ENCODE measurements around the gene LRRK1.

Gene LRRK1

DNA sequence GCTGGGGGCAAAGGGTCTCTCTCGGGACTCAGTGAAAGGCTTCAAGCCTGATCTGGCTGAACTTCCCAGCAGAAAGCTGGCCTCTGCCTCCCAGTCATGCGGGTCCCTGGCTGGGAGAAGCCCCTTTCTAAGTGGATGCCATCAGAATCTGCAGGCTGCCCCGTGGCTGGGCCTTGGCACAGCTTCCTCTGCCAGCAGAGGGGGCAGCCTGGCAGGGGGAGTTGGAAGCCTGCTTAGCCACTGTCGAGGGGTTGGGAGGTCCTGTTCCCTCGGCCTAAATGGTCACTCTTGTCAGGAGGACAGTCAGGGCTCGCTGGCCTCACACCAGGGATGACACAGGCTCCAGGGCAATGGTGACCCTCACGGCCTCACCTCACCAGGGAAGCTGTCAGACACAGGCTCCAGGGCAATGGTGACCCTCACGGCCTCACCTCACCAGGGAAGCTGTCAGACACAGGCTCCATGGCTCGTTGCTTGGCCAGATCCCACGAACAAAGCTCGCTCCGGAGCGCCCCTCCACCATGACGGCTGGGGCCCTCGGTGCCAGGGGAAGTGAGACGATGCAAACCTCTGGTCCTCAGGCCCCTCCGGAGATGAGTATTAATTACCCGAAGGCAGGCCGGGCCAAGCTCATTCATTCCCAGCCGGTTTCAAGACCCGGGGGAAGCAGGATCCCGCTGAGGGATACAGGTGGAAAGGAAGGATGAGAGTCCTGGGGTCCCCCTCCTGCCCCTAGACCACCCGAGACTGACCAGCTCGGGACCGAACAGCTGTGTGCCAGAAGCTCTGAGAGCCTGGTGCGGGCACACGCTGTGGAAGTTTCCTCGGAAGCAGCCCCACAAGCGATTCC lies 181.7 kb downstream of the LRRK1 start:
- no peak for DNase-seq

DNA sequence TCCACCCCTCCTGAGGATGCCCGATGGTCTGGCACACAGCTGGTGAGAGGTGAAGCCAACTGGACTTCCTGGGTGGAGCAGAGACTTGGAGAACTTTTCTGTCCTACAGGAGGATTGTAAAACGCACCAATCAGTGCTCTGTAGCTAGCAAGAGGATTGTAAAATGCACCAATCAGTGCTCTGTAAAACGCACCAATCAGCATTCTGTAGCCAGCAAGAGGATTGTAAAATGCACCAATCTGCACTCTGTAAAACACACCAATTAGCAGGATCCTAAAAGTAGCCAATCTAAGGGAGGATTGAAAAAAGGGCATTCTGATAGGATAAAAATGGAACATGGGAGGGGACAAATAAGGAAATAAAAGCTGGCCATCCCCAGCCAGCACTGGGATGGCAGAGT lies 182.5 kb downstream of the LRRK1 start:
- DNase-seq = no peak

DNA sequence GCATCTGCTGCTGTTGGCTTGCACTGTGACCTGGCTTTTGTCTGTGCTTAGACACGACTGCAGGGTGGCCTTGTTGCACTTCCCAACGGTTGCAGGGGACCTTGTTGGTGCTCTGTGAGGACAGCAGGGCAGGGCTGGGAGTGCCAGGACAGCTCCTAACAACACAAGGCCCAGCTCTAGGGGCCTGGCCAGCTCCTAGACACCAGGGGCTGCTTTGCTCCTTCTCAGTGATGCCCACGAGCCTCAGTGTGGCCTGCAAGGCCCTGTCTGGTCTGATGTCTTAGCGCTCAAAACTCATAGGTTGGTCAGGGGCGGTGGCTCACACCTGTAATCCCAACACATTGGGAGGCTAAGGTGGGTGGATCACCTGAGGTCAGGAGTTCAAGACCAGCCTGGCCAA lies 183.6 kb downstream of the LRRK1 start:
- DNase-seq = no peak

DNA sequence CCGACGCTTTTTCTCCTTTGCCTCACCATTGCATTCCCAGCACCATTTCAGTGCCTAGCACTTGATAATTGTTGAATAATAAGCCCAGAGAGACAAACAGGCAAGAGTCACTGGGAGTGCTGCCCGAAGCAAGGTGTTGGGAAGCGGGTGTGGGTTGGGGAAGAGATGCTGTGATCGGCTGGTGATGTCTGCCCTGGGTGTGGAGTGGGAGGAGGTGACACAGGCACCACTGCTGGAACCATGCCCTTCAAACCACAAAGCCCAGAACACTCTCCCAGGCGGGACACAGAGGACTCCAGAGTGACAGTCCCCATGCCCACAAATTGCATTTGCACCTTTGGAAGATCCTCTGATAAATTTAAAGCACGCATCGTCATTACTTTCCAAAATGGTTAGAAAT lies 184.4 kb downstream of the LRRK1 start:
- DNase-seq = no peak

DNA sequence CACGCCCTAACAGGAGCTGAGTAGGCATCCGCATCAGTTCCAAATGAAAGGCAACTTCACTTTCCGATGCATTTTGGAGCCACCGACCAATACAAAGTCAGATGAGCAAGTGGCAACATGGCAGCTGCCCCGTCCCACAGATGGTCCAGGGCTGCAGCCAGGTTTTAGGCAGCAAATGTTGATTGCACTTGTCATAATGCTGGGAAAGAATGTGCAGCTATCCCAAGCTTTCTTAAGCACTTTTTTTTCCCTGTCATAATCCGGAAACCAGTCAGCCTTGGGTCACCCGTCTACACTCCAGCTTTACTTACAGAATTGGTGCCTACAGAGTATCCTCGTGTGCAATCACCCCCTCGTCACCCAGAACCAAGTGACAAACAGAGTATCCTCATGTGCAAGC lies 185.0 kb downstream of the LRRK1 start:
- no peak for DNase-seq

DNA sequence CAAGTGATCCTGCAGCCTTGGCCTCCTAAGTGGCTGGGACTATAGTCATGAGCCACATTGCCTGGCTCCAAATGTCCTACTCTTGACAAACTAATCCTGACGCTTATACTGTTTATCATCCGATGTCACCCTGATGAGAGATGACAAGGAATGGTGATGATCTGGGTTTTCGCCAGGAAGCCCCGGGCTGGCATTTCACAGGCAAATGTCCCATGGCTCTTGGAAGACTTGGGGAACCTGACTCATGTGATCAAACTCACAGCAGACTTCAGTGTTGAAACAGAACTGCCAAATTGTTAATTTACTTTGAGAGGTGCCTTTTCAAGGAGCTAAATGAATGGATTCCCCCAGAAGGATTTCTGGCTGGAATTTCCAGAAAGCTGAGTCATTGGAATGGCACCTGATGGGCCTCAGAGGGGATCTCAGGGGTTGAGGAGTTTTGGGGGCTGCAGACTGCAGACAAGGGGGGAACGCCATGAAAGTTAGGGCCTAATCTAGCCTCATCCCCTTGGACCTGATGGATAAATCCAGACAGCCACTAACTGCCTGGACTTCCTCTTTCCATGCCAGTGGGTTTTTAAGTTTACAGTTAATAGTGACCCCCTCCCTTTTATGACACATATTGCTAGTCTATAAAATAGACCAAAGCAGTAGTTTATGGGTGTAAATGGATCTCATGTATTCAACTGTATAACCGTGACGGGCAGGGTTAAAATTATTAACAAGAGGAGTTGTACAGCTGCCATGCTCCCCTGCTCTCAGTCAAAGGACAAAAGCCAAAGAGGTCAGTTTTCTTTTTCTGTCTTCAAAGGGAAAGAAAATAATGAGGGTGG lies 186.1 kb downstream of the LRRK1 start:
- no peak for DNase-seq

DNA sequence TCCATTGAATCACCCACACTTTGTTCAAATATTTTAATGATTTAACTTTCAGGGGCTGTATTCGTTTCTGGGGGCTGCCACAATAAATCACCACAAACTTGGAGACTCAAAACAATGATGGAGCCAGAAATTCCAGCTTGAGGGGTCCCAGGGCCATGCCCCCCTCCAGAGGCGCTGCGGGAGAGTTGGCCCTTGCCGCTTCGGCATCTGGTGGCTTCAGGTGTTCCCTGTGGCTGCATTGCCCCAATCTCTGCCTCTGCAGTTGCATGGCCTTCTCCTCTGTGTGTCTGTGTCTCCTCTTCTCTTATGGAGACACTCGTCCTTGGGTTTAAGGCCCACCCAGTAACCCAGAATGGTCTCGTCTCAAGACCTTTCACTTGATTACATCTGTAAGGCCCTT lies 187.9 kb downstream of the LRRK1 start:
- DNase-seq = no peak

DNA sequence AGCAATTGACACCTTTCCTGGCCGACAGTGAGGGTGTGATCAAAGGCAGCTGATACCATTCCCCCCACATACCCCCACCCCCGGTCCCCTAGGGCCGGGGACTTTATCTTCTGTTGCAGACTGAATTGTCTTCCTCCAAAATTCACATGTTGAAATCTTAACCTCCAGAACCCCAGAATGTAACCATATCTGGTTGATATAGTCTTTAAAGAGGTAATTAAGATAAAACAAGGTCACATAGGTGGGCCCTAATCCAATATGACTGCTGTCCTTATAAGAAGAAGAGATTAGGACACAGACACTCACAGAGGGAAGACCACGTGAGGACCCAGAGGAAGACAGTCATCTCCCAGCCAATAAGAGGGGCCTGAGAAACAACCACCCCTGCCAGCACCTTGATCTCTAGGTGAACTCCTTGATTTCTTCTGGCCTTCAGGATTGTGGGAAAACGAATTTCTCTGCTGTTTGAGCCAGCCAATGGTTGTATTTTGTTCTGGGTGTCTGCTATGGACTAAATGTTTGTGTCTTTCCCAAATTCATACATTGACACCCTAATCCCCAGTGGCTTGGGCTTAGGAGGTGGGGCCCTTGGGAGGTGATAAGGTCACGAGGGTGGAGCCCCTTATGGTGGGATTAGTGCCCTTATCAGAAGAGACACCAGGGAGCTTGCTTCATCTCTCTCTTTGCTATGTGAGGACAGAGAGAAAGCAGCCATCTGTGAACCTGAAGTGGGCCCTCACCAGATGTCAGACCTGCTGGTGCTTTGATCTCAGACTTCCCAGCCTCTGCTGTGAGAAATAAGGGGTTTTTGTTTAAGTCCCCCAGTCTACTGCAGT lies 188.7 kb downstream of the LRRK1 start:
- no peak for DNase-seq

DNA sequence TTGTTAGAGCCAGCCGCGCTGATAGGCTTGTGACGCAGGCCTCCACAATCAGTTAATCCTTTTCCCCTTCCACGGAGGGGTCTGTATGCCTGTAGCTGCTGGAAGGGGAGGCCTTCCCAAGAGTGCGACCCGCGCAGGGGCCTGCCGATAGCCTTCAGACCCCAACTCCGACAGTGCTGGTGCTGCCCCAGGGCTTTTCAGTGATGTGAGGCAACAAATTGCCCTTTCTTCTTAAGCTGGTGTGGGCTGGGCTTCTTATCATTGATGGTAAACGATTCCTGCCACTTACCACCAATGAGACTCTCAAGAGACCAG lies 189.3 kb downstream of the LRRK1 start:
- DNase-seq = no peak

DNA sequence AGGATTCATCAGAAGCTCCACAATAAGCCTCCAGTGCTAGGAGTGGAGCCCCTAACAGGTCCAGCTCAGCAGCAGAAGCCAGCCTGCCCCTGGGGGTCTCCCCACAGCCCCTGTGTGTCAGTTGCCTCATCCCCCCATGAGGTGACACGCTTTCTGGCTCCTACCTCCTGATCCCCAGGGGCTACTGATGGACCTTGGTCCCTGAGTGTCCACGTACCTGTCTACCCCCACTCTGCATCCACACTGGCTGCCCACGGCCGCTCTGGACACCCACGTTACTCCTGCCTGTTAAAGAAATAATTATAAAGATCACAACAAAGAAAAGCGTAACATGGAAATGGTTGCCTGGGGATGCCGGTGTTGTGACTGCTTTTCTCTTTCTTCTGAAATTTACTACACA lies 189.6 kb downstream of the LRRK1 start:
- no peak for DNase-seq

DNA sequence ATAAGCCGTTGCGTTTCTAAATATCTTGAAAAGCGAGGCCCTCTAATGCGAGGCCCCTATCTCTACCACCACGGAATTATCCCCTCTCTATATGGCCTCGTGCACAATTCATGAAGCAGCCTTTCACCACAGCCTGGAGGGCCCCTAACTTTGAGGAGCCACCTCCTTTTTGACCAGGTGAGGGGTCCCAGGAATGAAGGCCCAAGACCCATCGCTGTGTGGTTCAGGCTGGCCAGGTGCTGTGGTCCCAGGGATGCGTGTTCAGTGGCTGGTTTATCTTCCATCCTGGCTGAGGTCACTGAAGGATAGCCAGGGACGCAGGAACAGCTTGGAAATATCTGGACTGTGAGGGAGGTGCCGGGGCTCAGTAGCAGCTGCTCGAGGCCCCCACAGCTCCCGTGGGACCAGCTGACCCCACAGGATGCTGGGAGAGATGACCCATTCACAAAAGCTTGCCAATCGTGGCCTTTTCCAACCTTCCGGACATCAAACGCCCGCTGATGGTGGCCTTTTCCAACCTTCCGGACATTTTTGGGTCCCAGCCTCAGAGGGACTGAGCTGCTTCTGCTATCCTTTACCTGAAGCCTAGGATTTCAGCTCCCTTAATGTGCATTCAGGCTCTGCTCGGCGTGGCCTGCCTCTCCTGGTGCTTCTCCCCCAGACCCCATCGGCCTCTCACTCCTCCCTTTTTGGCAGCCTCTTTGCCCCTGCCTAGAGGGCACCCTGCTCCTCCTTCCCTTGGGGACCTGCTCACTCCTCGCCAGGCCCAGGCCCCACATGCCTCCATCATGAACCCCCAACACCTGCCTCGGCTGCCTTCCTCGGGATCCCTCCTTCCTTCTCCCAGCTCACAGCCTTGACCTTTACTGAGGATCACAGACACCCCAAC lies 191.8 kb downstream of the LRRK1 start:
- DNase-seq = no peak

DNA sequence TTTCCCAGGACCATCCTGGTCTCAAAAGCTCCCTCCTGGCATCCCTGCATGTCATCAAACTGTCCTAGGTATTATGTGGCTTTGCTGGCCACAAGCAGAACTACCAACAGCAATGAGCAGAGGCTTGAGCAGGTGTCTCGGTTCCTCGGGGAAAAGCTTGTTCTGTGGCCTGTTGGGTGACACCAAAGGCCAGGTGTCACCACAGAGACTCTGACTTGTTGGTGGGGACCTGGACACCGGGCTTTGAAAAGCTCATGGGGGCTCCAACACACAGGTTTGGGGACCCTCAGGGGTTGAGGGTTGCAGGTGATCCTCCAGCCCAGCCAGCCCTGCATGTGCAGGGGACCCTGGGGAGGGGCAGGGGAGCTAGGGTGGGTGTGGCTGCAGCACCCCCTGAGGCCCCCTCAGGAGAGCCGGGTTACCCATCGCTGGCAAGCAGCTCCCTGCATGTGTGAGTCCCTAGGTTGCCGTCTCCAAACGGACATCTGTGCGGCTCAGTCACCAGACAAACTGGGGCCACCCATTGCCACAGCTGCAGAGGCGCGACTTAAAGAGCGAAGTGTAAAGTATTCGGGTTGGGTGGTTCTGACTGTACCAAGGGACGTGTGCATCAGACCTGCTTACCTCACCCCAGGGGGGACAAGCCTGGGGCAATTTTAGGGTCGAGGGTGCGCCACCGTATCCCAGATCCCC lies 192.6 kb downstream of the LRRK1 start:
- no peak for DNase-seq

DNA sequence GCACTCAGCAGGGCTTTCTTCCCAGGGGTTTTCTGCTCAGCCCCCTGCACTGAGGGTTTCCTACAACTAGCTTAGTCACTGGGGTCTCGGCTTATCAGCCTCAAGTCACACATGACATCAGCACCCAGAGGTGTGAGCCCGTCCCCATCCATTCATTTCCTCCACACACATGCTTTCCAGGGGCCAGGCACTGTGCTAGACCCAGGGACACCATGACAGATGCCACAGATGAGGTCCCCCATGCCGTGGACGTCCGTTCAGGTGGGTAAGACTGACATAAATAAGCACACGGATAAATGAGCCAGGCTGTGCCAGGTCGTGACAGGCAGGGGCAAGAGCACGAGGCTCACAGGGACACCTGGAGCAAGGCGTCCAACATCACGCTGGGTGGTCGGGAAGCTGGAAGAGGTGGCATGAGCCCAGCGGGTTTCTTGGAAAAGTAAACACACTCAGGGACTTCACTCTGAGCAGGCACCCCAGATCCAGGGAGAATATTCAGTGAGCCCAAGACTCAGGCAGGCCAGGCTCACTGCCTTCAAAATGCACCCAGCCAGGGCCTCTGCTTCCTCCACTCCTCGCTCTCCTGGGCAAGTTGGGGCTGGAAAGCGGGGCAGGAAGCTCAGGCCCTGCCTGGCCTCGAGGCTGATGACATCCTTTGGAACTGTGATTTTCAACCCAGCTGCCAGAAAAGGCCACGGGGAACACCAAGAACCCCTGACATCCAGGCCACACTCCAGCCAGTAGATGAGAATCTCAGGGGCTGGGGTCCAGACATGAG lies 193.4 kb downstream of the LRRK1 start:
- no peak for DNase-seq

DNA sequence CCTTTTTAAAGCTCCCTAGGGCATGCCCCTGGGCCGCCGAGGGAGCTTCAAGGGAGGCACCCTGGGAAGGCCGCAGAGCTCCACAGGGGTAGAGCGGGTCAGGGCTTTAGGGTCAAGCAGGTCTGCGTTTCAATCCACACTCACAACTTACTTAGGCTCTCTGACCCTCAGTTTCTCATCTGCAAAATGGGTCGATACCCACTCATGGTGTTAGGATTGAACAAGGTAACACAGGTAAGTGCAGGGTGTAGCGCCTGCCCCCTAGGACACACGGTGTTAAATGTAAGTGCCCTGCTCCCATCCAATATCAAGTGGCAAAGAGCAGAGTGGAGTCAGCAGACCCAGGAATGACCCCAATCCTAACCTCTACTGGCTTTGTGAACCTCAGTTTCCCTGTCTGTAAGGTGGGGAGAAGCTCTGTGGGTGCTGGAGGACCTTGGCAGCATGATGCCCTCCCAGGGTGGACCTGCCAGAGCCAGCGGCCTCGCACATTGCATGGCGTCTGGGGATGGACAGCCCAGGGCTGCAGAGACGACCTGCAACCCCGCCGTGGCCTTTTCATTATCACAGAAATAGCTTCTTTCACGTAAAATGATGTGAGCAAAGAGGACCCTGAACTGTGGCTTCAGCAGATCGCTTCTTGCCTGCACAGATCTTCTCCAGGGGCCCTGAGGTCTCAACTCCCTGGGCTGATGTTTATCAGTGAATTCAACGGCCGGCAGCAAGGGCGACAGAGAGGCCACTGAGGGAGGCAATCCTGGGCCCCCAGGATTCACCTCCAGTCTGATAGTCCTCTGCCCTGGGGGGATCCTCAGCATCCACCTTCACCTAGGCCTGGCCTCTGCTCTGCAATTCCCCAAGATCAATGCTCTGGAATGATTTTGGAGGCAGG lies 194.2 kb downstream of the LRRK1 start:
- no peak for DNase-seq

DNA sequence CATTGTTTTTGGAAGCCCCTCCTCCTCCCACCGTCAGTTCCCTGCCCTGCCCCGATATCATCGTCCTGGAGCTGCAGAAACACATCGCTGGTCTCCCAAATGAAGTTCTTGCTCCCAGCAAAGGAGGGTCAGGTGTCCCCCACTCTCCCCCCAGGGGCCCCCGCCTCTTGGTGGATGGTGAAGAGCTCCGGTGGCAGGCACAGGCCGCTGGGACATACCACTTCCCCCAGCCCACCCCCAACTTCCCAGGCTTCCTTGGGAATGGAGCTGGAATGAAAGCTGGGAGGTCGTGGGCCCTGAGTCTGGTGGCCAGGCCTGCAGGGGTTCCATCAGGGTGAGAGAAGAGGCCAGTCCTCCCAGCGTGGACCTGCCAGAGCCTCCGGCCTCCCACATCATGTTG lies 195.0 kb downstream of the LRRK1 start:
- DNase-seq = no peak

DNA sequence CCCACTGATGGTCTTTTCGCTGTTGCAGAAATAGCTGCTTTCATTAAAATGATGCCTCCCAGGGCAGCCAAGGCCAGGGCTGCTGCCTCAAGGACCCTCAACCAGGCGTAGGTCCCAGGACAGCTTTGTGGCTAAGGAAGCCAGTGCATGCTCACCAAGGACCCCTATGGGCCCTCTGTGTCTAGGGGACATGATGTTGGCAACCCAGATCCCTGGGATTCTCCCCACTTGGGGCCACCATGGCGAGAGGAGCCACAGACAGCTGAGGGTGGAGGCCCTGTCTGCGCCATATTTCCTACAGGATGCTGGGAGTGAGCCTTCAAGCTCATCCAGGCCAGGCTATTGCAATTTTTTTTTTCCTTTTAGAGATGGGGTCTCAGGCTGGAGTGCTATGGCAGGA lies 195.5 kb downstream of the LRRK1 start:
- DNase-seq = no peak

DNA sequence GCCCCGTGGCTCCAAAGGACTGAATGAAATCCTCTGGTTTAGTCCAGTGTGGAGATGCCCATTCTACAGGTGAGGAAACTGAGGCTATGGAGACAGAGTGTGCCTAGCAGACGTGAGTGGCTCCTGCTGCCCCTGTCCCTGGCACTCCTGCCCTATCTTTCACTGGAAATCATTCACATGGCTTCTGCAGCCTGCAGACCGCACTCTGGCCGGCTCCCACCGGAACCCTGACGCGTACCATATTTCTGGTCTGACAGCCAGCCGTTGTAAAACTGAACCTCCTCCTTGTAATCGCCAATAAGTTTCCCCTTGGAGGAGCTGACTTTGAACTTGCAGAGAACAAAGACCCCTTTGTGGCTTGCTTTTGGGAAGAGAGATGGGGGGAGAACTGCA lies 196.2 kb downstream of the LRRK1 start:
- DNase-seq = no peak

DNA sequence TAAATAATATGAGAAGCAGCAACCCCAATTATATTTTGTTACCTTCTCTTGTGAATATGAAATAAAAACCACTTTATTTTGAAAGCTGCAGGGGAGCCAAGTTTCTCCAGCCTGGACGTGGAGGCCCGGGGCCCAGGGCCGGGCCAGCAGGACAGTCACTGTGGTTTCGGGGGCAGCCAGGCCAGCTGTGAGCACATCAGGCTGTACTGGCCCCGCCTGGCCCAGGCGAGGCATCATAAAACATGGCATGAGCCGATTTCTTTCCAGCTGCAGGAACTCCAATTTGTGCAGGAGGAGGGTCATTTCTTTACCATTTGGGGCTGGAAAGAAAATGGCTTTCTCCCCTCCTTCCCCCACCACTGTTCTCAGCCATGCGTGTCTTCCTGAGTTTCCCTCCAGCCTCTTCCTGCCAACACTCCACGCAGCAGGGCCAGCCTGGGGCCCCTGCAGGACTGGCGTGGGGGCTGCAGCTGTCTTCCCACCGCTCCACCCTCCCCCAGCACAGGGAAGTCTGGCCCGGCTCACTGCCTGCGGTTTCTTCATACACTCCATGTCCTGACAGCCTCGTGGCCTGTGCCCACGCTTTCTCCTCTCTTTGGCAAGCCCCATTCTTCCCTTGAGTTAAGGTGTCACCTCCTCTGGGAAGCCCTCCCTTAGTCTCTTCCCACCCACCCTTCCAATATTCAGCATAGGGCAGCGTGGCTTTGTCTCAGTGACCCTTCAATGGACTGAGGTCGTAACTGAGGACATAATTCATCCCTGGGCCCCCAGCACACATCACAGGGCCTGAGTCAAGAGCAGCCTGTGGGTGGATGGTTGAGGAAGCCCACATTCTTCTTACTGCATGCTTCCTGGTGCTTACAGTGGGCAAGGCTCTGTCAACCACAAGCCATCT lies 196.9 kb downstream of the LRRK1 start:
- DNase-seq = no peak

DNA sequence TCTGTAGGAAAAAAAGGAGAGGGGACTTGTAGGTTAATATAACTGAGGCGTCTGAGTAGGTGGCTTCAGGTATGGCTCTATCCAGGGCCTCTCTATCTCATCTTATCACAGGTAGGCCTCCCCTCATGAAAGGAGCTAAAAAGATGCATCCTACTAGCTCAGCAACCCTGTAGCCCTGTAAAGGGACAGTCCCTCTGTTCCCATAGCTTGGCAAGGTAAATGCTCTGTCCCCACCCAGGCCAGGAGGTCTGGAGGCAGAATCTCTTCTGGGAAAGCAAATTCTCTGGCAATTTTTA lies 197.5 kb downstream of the LRRK1 start:
- no peak for DNase-seq
